Chondrocyte (in vitro differentiated cells): ENCODE measurements around the gene DDHD1. TPM values are rescaled to one million over a fixed set of nuclear protein-coding genes. Genes with fewer than 3 reads are reported as not detected.
"Not testable (repeated sequence)": the region's sequence is repeated elsewhere in the genome, so short reads cannot be mapped to it uniquely, and the experiment has no call there.

Source experiments
- DNase-seq: peaks from one replicate; pipeline ENCODE4 v3.0.0; 2021; ENCODE audit warnings: mixed read lengths, low spot score
- H3K27ac Mint-ChIP-seq: one replicate; pipeline ENCODE4 v1.8.0; 2021; ENCODE audit warnings: mild to moderate bottlenecking, moderate library complexity, mixed read lengths; ENCODE audit not compliant: unreplicated experiment
- H3K27me3 Mint-ChIP-seq: 2 replicates; pipeline ENCODE4 v1.8.0; 2021; ENCODE audit warnings: low read depth, mixed read lengths
- H3K36me3 Mint-ChIP-seq: 2 replicates; pipeline ENCODE4 v1.8.0; 2021; ENCODE audit warnings: low read depth, mixed read lengths
- H3K4me1 Mint-ChIP-seq: 2 replicates; pipeline ENCODE4 v1.8.0; 2021; ENCODE audit warnings: low read depth, mild to moderate bottlenecking, mixed read lengths
- H3K4me3 Mint-ChIP-seq: one replicate; pipeline ENCODE4 v1.8.0; 2021; ENCODE audit warnings: mild to moderate bottlenecking, moderate library complexity, mixed read lengths; ENCODE audit not compliant: unreplicated experiment
- H3K9me3 Mint-ChIP-seq: 2 replicates; pipeline ENCODE4 v1.8.0; 2021; ENCODE audit warnings: low read depth, mixed read lengths
- total RNA-seq: library from RNA; stranded (reverse); gene quantifications from 3 replicates; pipeline ENCODE4 v1.2.1, GENCODE V29; 2021
- TF ChIP-seq, protein P1 (sequence below): fragments of 200-600 bp; sonication (generic); IDR thresholded peaks from 2 replicates; pipeline ENCODE4 v1.5.0; 2021; ENCODE audit warnings: antibody characterized with exemption, mild to moderate bottlenecking, moderate library complexity

DDHD1 gene
- total RNA-seq, 1 donor from 2014 or later: 12.9 TPM

DNA sequence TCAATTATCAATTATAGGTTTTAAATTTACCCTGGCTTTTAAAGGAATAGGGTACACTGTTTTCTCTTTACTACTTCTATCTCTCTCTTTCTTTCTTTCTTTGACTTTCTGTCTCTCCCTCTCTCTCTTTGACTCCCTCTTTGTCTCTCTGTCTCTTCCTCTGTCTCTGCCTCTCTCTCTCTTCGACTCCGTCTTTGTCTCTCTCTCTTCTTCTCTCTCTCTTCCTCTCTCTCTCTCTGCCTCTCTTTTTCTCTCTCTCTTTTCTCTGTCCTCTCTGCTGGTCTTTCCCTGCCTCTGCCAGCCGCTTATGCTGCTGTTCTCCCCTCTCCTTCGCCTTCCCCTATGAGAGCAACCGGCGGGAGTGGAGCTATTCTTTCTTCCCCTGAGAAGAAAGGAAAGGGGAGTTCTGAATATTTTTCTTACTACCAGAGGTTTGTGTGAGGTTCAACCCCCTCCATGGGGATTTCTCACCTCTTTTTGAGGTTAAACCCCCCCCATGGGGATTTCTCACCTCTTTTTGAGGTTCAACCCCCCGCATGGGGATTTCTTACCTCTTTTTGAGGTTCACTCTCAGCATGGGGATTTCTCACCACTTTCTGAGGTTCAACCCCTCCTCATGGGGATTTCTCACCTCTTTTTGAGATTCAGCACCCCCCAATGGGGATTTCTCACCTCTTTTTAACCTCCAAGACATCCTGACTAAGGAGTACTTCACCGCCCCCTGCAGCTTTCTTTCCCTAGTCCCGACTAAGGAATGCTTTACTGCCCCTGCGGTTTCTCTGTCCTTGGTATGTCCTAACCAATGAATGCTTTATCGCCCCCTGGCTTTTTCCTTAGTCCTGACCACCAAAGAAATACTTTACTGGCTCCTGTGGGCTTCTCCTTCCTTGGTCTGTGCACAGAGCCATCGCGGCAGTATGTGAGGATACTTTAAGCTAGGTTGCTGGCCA is 27.4 kb upstream of the DDHD1 start:
- H3K9me3 Mint-ChIP-seq: no peaks in the 10 kb centered on the region
- H3K27ac Mint-ChIP-seq: no peak overlapping the region
- no peak for DNase-seq
- H3K4me1 Mint-ChIP-seq: peaks cover 6% of the 10 kb centered on the region
- no peaks in the 10 kb centered on the region for H3K36me3 Mint-ChIP-seq
- TF ChIP-seq, protein P1, sequence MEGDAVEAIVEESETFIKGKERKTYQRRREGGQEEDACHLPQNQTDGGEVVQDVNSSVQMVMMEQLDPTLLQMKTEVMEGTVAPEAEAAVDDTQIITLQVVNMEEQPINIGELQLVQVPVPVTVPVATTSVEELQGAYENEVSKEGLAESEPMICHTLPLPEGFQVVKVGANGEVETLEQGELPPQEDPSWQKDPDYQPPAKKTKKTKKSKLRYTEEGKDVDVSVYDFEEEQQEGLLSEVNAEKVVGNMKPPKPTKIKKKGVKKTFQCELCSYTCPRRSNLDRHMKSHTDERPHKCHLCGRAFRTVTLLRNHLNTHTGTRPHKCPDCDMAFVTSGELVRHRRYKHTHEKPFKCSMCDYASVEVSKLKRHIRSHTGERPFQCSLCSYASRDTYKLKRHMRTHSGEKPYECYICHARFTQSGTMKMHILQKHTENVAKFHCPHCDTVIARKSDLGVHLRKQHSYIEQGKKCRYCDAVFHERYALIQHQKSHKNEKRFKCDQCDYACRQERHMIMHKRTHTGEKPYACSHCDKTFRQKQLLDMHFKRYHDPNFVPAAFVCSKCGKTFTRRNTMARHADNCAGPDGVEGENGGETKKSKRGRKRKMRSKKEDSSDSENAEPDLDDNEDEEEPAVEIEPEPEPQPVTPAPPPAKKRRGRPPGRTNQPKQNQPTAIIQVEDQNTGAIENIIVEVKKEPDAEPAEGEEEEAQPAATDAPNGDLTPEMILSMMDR: peak; percentile 73
- peaks cover 14% of the 10 kb centered on the region for H3K27me3 Mint-ChIP-seq
- no peak overlapping the region for H3K4me3 Mint-ChIP-seq

DNA sequence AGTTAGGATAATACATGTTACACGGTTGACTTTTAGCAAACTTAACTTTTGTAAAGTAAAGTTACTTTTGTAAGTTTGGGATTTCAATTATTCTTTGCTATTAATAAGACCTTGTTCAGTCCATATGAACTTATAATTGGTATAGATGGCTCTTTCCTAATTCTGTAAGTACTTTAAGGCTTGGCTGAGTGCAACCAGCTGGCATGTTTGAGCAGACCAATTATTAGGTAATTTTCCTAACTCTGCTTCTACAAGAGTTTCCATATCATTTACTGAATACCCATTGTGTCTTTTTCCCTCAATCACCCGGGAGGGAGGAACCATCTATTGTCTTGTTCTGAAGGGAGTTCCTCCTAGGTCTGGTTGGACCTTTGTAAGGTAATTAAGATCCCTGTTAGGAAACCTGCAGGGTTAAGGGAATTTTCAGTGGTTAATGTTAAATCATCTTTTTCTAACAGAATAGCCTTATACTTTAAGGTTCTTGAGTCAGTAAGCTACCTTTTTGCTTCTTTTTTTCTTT is 26.4 kb upstream of the DDHD1 start:
- H3K4me1 Mint-ChIP-seq, DNase-seq, H3K36me3 Mint-ChIP-seq, H3K9me3 Mint-ChIP-seq, H3K27ac Mint-ChIP-seq, H3K4me3 Mint-ChIP-seq: not testable (repeated sequence)
- H3K27me3 Mint-ChIP-seq: peaks cover 14% of the 10 kb centered on the region

DNA sequence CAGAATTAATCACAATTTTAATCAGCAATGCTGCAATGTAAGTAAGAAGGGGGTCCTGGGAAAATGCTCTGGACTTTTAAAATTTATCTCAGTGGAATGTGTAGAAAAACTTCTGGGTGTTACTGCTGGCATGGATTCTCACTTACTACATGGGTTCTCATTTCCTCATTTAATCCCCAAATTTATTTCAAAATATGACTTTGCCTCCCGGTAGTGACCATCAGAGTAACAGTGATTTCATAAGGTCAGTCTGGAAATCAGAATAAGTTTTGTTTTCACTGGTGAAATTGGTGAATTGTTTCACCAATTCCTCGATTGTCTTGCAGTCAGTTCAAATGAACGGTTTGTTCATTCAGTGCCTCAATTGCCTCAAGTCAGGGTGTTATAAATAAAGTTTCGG is 22.3 kb upstream of the DDHD1 start:
- H3K27me3 Mint-ChIP-seq: peaks cover 14% of the 10 kb centered on the region
- no peaks in the 10 kb centered on the region for H3K9me3 Mint-ChIP-seq
- TF ChIP-seq, protein P1: no peak
- H3K27ac Mint-ChIP-seq: no peak overlapping the region
- no peaks in the 10 kb centered on the region for H3K4me1 Mint-ChIP-seq
- H3K4me3 Mint-ChIP-seq: no peak overlapping the region
- no peak for DNase-seq
- H3K36me3 Mint-ChIP-seq: no peaks in the 10 kb centered on the region

DNA sequence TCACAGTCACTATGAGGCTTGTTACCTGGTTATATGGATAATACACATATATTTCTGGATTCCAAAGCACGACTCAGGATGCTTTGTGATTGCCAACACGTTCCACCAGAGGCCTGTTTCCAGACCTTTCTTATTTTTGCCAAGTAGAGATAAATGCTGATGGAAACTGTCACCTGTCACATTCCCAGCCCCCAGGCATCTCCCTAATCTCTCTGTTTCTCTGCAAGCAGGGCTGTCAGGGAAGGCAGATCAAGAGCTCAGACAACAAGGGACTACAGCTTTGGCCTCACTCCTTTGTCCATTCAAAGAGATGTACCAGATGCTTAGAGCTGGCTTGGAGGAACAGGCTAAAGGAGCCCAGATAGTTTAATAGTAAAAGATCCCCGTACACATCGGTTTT is 21.8 kb upstream of the DDHD1 start:
- H3K4me1 Mint-ChIP-seq: no peaks in the 10 kb centered on the region
- no peak overlapping the region for H3K4me3 Mint-ChIP-seq
- H3K27me3 Mint-ChIP-seq: peaks cover 10% of the 10 kb centered on the region
- no peaks in the 10 kb centered on the region for H3K9me3 Mint-ChIP-seq
- no peaks in the 10 kb centered on the region for H3K36me3 Mint-ChIP-seq
- no peak overlapping the region for H3K27ac Mint-ChIP-seq
- DNase-seq: no peak
- TF ChIP-seq, protein P1: no peak

DNA sequence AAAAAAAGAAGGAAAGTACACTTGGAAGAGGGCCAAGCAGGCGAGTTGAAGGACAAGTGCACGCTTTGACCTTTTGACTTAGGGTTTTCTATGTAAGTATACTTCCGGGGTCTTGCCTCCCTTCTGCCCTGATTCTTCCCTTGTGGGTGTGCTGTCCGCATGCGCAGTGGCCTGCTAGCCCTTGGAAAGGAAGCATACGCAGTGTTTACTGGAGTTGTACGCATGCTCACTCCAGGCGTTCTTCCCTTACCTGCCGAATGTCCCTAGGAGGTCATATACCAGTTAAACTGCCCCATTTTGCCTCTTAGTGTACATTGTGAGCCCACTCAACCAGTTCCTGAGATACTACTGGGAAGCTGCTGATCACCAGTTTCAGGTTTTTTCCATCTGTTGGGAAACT is 15.7 kb upstream of the DDHD1 start:
- Mint-ChIP-seq H3K4me3 (no peak overlapping the region), H3K4me1 (peaks cover 9% of the 10 kb centered on the region), H3K27me3 (no peaks in the 10 kb centered on the region), H3K9me3 (no peaks in the 10 kb centered on the region), H3K27ac (no peak overlapping the region), H3K36me3 (no peaks in the 10 kb centered on the region)
- TF ChIP-seq, protein P1: no peak
- no peak for DNase-seq
